ENCODE measurements around the gene KASH5.
"Not testable (repeated sequence)": the region's sequence is repeated elsewhere in the genome, so short reads cannot be mapped to it uniquely, and the experiment has no call there.

KASH5 gene

DNA sequence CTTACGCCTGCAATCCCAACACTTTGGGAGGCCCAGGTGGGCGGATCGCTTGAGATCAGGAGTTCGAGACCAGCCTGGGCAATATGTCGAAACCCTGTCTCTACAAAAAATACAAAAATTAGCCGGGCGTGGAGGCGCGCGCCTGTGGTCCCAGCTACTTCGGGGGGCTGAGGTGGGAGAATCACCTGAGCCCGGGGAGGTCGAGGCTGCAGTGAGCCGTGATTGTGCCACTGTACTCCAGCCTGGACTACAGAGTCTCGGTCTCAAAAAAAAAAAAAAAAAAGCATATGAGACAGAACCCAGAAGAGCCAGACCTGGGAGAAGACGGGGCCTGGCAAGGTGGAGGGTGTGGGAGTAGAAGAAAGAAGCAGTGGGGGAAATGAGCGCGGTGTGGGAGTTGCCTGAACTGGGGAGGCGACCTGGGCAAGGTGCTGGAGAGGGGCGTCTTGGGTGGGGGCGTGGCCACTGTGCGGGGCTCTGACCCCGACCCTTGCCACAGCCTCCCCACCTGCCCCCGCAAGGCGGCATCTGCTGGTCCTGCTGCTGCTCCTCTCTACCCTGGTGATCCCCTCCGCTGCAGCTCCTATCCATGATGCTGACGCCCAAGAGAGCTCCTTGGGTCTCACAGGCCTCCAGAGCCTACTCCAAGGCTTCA lies 23.8 kb upstream of the KASH5 start:
- peaks cover 7% of the 10 kb centered on the region for H3K9me3 Mint-ChIP-seq
- H3K4me3 Mint-ChIP-seq: no peak overlapping the region
- peaks cover under 1% of the 10 kb centered on the region for H3K27me3 Mint-ChIP-seq (ENCODE audit: low read depth, poor library complexity)
- H3K36me3 Mint-ChIP-seq (ENCODE audit: low read depth): peaks cover 12% of the 10 kb centered on the region
- TF ChIP-seq, protein P1, sequence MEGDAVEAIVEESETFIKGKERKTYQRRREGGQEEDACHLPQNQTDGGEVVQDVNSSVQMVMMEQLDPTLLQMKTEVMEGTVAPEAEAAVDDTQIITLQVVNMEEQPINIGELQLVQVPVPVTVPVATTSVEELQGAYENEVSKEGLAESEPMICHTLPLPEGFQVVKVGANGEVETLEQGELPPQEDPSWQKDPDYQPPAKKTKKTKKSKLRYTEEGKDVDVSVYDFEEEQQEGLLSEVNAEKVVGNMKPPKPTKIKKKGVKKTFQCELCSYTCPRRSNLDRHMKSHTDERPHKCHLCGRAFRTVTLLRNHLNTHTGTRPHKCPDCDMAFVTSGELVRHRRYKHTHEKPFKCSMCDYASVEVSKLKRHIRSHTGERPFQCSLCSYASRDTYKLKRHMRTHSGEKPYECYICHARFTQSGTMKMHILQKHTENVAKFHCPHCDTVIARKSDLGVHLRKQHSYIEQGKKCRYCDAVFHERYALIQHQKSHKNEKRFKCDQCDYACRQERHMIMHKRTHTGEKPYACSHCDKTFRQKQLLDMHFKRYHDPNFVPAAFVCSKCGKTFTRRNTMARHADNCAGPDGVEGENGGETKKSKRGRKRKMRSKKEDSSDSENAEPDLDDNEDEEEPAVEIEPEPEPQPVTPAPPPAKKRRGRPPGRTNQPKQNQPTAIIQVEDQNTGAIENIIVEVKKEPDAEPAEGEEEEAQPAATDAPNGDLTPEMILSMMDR (IDR thresholded peaks at IDR 0.05): no peak
- peak; percentile 28 for DNase-seq
- no peak overlapping the region for H3K27ac Mint-ChIP-seq
- peaks cover 19% of the 10 kb centered on the region for H3K4me1 Mint-ChIP-seq

DNA sequence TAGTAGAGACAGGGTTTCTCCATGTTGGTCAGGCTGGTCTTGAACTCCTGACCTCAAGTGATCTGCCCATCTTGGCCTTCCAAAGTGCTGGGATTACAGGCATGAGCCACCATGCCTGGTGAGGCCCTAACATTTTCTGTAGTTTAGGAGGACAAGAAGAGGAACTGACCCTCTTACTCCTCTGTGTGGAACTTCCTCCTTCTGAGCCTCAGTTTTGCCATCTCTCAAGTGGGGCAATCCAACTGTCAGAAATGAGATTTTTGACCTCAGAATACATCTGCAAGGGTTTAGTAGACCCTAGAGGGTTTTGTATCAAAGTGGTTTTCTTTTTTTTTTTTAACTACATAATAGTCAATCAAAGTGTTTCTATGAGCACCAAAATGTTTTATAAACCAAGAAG lies 21.9 kb upstream of the KASH5 start:
- Mint-ChIP-seq H3K4me1 (peaks cover 7% of the 10 kb centered on the region), H3K27ac (no peak overlapping the region), H3K27me3 (ENCODE audit: low read depth, poor library complexity) (no peaks in the 10 kb centered on the region), H3K9me3 (peaks cover 24% of the 10 kb centered on the region), H3K4me3 (no peak overlapping the region), H3K36me3 (ENCODE audit: low read depth) (peaks cover 11% of the 10 kb centered on the region)
- DNase-seq: no peak
- TF ChIP-seq, protein P1 (IDR thresholded peaks at IDR 0.05): no peak

DNA sequence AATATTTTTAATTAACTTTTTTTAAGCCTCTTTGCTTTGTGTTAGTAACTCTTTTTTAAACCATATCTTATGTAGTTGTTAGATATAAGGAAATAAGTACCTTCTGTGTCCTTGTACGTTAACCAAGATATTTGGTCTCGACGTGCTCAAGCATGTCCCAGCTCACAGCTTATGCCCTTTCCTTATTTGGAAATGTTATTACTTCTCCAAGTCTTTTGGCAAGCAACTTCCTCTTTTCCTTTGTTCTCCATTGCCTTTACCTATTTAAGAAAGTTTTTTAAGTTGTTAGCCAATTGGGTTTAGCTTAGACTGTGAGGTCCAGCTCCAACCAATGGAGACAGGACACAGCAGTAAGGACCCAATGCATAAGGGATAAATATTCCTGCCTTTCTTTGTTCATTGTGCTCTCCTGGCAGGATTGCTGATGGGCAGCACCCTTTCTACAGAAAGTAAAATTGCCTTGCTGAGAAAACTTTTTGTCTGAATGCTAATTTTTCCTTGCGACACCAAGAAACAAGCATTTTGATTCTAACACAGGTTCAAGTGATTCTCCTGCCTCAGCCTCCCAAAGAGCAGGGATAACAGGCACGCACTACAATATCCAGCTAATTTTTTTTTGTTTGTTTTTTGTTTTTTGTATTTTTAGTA lies 19.2 kb upstream of the KASH5 start:
- H3K27ac Mint-ChIP-seq: no peak overlapping the region
- H3K36me3 Mint-ChIP-seq (ENCODE audit: low read depth): peaks cover 11% of the 10 kb centered on the region
- no peak for DNase-seq
- peaks cover 7% of the 10 kb centered on the region for H3K4me1 Mint-ChIP-seq
- TF ChIP-seq, protein P1 (IDR thresholded peaks at IDR 0.05): no peak
- peaks cover 24% of the 10 kb centered on the region for H3K9me3 Mint-ChIP-seq
- H3K4me3 Mint-ChIP-seq: no peak overlapping the region
- no peaks in the 10 kb centered on the region for H3K27me3 Mint-ChIP-seq (ENCODE audit: low read depth, poor library complexity)

DNA sequence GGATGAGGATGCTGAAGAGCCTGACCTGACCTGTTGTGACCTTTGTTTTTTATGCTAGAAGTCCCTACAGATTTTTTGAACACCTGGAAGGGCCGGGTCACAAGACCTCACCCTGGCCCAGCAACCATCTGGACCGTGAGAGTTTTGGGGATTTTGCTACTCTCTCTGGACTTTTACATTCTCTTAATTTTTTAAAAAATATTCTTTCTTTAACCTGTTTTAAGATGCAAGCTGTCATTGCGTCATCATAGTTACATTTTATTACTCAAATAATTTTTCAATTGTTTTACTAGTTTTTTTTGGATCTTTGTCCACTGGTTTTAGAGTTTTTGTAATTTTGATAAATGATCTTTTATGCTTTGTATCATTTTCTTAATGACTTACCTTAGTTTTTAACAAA lies 16.9 kb upstream of the KASH5 start:
- DNase-seq: no peak
- TF ChIP-seq, protein P1 (IDR thresholded peaks at IDR 0.05): no peak
- no peaks in the 10 kb centered on the region for H3K4me1 Mint-ChIP-seq
- H3K9me3 Mint-ChIP-seq: peaks cover 24% of the 10 kb centered on the region
- H3K27ac Mint-ChIP-seq: no peak overlapping the region
- H3K27me3 Mint-ChIP-seq (ENCODE audit: low read depth, poor library complexity): peaks cover 6% of the 10 kb centered on the region
- peaks cover 11% of the 10 kb centered on the region for H3K36me3 Mint-ChIP-seq (ENCODE audit: low read depth)
- no peak overlapping the region for H3K4me3 Mint-ChIP-seq

DNA sequence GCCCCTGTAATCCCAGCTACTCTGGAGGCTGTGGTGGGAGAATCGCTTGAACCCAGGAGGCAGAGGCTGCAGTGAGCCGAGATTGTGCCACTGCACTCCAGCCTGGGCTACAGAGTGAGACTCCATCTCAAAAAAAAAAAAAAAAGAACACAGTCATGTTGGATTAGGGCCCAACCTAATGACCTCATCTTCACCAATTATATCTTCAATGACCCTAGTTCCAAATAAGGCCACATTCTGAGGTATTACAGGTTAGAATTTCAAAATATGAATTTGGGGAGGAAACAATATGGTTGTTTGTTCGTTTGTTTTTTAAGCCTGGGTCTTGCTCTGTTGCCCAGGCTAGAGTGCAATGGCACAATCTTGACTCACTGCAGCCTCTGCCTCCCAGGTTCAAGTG lies 14.9 kb upstream of the KASH5 start:
- Mint-ChIP-seq H3K9me3 (peaks cover 24% of the 10 kb centered on the region), H3K36me3 (ENCODE audit: low read depth) (peaks cover 11% of the 10 kb centered on the region)
- not testable (repeated sequence) for H3K27ac Mint-ChIP-seq; H3K27me3 Mint-ChIP-seq (ENCODE audit: low read depth, poor library complexity); H3K4me1 Mint-ChIP-seq; H3K4me3 Mint-ChIP-seq; DNase-seq

DNA sequence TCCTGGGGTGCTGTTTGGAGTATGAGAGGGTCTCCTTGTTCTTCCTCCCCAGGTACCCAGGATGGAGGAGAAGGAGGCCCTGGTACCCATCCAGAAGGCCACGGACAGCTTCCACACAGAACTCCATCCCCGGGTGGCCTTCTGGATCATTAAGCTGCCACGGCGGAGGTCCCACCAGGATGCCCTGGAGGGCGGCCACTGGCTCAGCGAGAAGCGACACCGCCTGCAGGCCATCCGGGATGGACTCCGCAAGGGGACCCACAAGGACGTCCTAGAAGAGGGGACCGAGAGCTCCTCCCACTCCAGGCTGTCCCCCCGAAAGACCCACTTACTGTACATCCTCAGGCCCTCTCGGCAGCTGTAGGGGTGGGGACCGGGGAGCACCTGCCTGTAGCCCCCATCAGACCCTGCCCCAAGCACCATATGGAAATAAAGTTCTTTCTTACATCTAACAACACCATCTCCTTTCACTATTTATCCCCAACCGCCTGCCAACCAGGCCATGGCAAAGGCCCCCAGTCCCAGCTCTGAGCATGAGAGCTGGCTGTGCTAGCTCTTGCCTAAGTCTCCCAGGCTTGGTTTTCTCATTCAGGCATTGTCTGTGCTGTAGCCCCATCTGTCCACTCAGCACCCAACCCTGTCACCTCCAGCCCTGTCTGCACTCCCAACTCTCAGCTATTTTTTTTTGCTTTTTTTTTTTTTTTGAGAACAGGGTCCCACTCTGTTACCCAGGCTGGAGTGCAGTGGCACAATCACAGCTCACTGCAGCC lies 13.2 kb upstream of the KASH5 start:
- DNase-seq: no peak
- Mint-ChIP-seq H3K36me3 (ENCODE audit: low read depth) (peaks cover 5% of the 10 kb centered on the region), H3K27me3 (ENCODE audit: low read depth, poor library complexity) (peaks cover 6% of the 10 kb centered on the region), H3K27ac (peak overlapping the region; percentile 57), H3K4me1 (peaks cover 7% of the 10 kb centered on the region), H3K4me3 (no peak overlapping the region), H3K9me3 (peaks cover 12% of the 10 kb centered on the region)
- TF ChIP-seq, protein P1 (IDR thresholded peaks at IDR 0.05): no peak
